Cardiac muscle cell (in vitro differentiated cells and primary cell): ENCODE measurements around the gene CD47. TPM values are rescaled to one million over a fixed set of nuclear protein-coding genes. Genes with fewer than 3 reads are reported as not detected.

Source experiments
- DNase-seq, 2 donors: peaks; one replicate each; pipeline versions ENCODE4 v3.0.0 to v3.0.0-alpha.2; 2010 to 2017; ENCODE audit warnings: low read depth in 1 of 2, low spot score in 1 of 2
- H3K27ac ChIP-seq: fragments of 200-600 bp; sonication (generic); 2 replicates; pipeline ENCODE4 v1.5.1; 2016
- H3K27me3 ChIP-seq: fragments of 200-600 bp; sonication (generic); 2 replicates; pipeline ENCODE4 v1.6.0; 2016; ENCODE audit warnings: control low read depth
- H3K36me3 ChIP-seq: fragments of 200-600 bp; sonication (generic); 2 replicates; pipeline ENCODE4 v1.5.1; 2016; ENCODE audit warnings: control low read depth
- H3K4me1 ChIP-seq: fragments of 200-600 bp; sonication (generic); 2 replicates; pipeline ENCODE4 v1.8.1; 2017; ENCODE audit warnings: low read depth, mild to moderate bottlenecking, mixed run types
- H3K4me3 ChIP-seq: fragments of 200-600 bp; sonication (generic); 2 replicates; pipeline ENCODE4 v1.5.1; 2016; ENCODE audit warnings: mild to moderate bottlenecking
- H3K9me3 ChIP-seq: fragments of 200-600 bp; sonication (generic); 2 replicates; pipeline ENCODE4 v1.5.1; 2017; ENCODE audit warnings: low read depth, mild to moderate bottlenecking, control low read depth
- polyA plus RNA-seq: library from polyadenylated mRNA; unstranded; fragments of >200 nt; fragmentation: Nextera tagmentation; extraction: Ambion mirVana; gene quantifications from 2 replicates; pipeline ENCODE4 v1.2.1, GENCODE V29; 2016
- total RNA-seq: library from RNA; depleted of rRNA; stranded (reverse); fragments of >200 nt; gene quantifications from 2 replicates; pipeline ENCODE4 v1.2.3, GENCODE V29; 2016
- TF ChIP-seq, protein P1 (sequence below): IDR thresholded peaks from 2 replicates; pipeline ENCODE4 v1.5.1; 2012; ENCODE audit warnings: low read depth, mild to moderate bottlenecking, low read length

CD47 gene
- total and polyA plus RNA-seq, 2 experiments from 2014 or later = 33.2 to 34.9 TPM

GRCh38 chr3:107993771-107994170 is 97.1 kb downstream of the CD47 start:
- TF ChIP-seq, protein P1, sequence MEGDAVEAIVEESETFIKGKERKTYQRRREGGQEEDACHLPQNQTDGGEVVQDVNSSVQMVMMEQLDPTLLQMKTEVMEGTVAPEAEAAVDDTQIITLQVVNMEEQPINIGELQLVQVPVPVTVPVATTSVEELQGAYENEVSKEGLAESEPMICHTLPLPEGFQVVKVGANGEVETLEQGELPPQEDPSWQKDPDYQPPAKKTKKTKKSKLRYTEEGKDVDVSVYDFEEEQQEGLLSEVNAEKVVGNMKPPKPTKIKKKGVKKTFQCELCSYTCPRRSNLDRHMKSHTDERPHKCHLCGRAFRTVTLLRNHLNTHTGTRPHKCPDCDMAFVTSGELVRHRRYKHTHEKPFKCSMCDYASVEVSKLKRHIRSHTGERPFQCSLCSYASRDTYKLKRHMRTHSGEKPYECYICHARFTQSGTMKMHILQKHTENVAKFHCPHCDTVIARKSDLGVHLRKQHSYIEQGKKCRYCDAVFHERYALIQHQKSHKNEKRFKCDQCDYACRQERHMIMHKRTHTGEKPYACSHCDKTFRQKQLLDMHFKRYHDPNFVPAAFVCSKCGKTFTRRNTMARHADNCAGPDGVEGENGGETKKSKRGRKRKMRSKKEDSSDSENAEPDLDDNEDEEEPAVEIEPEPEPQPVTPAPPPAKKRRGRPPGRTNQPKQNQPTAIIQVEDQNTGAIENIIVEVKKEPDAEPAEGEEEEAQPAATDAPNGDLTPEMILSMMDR = no peak
- no peak overlapping the region for H3K27ac ChIP-seq

More at GRCh38 chr3:107993771-107994170, 97.1 kb downstream of the CD47 start:
- DNase-seq = peak in 1 of 2 donors; percentile 80
- Histone ChIP-seq H3K9me3 (no peaks in the 10 kb centered on the region), H3K4me1 (peaks cover 11% of the 10 kb centered on the region), H3K27me3 (no peaks in the 10 kb centered on the region), H3K36me3 (no peaks in the 10 kb centered on the region), H3K4me3 (no peak overlapping the region)

Other genes starting within 250 kb of the CD47 start
- gene IFT57, start 131.4 kb upstream of the CD47 start, total RNA-seq = 37.2 and 55.2 TPM in 2 replicates
- 77.3 and 78.8 TPM in 2 replicates for gene IFT57, start 131.4 kb upstream of the CD47 start, polyA plus RNA-seq
- 0.48 TPM in 1 of 2 replicates, not detected in the other for gene HHLA2, start 205.5 kb upstream of the CD47 start, total RNA-seq
- gene HHLA2, start 205.5 kb upstream of the CD47 start, polyA plus RNA-seq = not detected in 2 replicates